NOMO-1 treated with dmso at 0.1 percent for 144 hours (cell line): Measurements from ENCODE around the gene MEIOSIN.
"Not testable (repeated sequence)": the region's sequence is repeated elsewhere in the genome, so short reads cannot be mapped to it uniquely, and the experiment has no call there.

Experiments
- DNase-seq: peaks from one replicate; lab custom pipeline; 2025; ENCODE audit not compliant: unreplicated experiment; lab: John Stamatoyannopoulos, UW

MEIOSIN gene

GRCh38 chr19:45798995-45799517 lies 65.8 kb downstream of the MEIOSIN start:
- DNase-seq = no peak

DNA sequence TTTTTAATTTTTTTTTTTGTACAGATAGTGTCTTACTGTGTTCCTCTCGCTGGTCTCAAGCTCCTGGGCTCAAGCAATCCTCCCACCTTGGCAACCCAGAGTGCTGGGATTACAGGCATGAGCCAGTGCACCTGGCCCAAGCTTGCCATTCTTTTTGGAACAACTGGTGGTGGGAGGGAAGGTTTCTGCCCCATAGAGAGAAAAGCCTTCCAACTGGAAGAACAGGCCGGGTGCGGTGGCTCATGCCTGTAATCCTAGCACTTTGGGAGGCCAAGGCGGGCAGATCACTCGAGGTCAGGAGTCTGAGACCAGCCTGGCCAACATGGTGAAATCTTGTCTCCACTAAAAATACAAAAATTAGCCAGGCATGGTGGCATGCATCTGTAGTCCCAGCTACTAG lies 66.3 kb downstream of the MEIOSIN start:
- DNase-seq = not testable (repeated sequence)

- no peak for DNase-seq
Observed at GRCh38 chr19:45800070-45800553, 66.9 kb downstream of the MEIOSIN start.

- DNase-seq = no peak
Observed at GRCh38 chr19:45801603-45802175, 68.5 kb downstream of the MEIOSIN start.

DNA sequence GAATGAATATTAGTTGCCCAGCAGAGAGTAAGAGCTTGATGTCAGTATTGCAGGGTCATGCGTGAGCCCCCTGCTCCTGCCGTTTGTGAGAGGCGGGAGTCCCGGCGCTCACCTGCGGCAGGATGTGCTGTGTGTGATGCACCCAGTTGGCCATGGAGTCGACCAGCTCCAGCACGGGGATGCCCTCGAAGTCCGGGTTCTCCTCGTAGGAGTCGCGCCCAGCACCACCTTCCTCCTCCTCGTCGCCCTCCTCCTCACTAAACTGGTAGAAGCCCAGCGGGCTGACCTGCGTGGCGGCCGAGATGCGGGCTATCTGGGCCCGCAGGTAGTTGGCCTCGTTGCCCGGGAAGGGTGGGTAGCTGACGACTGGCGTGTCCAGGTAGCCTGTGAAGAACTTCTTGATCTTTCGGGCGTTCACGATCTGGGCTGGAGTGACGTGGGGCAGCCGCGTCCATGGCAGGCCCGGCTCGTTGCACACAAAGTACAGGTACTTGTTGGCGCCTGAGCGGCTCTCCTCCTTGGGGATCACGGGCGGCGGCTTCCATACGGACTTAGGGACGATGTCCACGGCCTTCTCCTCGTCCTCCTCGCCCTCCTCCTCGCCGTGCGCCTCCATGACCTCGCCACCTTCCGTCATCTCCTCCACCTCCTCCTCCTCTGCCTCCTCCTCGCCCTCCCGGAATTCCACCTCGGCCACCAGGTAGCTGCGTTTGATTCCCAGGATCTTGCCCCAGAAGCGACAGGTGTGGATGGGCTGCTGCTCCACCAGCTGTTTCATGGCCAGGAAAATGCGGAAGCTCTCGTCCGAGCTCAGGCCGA lies 71.1 kb downstream of the MEIOSIN start:
- DNase-seq = no peak

DNA sequence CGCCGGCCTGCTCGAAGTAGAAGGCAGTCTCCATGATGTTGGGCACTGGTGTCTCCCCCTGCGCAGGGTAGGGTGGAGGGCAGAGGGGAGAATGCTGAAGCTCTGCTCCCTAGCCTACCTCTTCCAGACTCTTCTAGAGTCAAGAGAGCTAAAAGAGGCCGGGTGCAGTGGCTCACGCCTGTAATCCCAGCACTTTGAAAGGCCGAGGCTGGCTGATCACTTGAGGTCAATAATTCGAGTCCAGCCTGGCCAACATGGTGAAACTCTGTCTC lies 71.7 kb downstream of the MEIOSIN start:
- DNase-seq = no peak

DNA sequence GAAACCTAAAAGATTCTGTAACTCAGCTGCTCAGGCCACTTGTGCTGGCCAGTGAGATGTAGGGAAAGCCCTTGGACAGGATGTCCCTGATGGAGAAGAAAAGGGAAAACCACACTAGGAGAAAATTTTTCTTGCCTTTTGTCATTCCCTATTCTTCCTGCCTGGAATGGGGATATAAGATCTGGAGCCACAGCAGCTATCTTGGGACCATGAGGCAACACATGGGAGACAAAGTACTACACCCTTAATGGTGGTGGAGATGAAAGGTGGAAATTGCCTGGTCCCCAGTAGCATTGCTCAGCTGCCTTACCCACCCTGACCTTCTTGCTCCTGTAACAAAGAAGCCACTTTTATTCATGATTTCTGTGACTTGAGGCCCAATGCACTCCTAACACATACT lies 72.5 kb downstream of the MEIOSIN start:
- DNase-seq = no peak

DNA sequence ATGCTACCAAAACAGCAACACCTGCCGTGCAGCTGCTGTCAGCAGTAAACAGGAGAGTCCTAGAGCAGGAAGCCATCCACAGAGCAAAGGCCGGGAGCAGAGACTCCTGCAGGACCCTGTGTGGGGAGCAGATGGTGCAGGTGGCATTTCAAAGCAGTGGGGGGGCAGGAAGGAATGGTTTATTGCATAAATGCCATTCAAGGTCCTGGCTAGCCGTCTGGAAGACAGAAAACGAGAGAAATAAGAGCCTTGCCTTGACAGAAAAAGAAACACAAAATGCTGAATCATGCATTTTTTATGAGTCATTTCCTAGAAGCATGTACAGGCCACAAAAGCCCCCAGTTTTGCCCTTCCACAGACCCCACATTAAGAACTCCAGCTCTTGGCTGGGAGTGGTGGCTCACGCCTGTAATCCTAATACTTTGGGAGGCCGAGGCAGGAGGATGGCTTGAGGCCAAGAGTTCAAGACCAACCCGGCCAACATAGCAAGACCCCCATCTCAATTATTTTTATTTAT lies 76.5 kb downstream of the MEIOSIN start:
- DNase-seq = no peak

DNA sequence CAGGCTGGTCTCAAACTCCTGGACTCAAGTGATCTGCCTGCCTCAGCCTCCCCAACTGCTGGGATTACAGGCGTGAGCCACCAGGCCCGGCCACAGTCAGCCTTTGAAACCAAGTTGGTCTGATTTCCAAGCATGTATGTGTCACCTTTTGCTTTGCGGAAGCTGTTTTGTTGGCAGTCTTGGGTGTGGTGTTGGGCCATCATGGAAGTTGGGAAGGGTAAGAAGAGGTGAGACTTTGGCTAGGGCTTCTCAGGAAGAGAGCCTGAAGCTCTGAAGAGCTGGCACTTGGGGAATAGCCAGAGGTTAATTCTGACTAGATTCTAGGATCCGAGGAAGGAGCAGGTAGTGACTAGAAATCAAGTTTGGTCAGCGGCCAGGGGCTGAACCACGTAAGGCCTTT lies 79.1 kb downstream of the MEIOSIN start:
- no peak for DNase-seq
